ENCODE data around the gene SLF1.

DNA sequence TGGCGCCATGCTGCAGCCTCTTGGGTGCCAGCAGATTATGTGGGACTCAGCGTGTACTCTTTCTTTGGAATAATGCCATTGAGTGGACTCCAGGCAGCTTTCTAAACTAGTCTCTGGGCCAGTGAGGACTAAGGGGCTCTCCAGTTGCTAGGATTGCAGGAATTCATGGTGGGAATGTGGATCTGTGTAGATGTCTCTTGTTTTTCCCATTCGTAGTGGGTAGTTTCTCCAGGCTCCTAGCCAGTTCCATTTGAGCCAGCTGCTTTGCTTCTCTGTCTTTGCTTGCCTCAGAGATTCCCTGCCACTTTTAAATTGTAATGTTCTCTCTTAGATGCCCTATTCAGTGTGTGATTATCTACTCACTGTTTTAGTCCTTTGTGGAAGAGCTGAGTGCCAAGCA is 42.6 kb downstream of the SLF1 start:
- TF ChIP-seq POLR2A (IDR thresholded peaks at IDR 0.05), result no peak
- TF ChIP-seq, protein P1, sequence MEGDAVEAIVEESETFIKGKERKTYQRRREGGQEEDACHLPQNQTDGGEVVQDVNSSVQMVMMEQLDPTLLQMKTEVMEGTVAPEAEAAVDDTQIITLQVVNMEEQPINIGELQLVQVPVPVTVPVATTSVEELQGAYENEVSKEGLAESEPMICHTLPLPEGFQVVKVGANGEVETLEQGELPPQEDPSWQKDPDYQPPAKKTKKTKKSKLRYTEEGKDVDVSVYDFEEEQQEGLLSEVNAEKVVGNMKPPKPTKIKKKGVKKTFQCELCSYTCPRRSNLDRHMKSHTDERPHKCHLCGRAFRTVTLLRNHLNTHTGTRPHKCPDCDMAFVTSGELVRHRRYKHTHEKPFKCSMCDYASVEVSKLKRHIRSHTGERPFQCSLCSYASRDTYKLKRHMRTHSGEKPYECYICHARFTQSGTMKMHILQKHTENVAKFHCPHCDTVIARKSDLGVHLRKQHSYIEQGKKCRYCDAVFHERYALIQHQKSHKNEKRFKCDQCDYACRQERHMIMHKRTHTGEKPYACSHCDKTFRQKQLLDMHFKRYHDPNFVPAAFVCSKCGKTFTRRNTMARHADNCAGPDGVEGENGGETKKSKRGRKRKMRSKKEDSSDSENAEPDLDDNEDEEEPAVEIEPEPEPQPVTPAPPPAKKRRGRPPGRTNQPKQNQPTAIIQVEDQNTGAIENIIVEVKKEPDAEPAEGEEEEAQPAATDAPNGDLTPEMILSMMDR (IDR thresholded peaks at IDR 0.05), result no peak

Measured in testis (tissue), 2 donors.